HepG2 (cell line): ENCODE measurements around the gene CHKB. TPM values are rescaled to one million over a fixed set of nuclear protein-coding genes. Genes with fewer than 3 reads are reported as not detected.
A peak's percentile ranks its signal among the peaks of the same experiment; 100 is the strongest.

ENCODE experiments used
- BATF2 ChIP-seq: sonication (generic); formaldehyde crosslinking; IDR thresholded peaks from 2 replicates; pipeline ENCODE4 v1.8.0; 2022; ENCODE audit warnings: mild to moderate bottlenecking, missing genetic modification reagents, moderate library complexity
- EED ChIP-seq: sonication (generic); formaldehyde crosslinking; IDR thresholded peaks from 2 replicates; pipeline ENCODE4 v1.5.0; 2020; ENCODE audit warnings: mild to moderate bottlenecking, missing genetic modification reagents
- EZH2 ChIP-seq: conservative IDR thresholded peaks from 2 replicates; pipeline ENCODE4 v1.6.1; 2012; ENCODE audit warnings: mild to moderate bottlenecking, low read depth, low read length, moderate library complexity
- FIP1L1 ChIP-seq: fragments of 200-400 bp; formaldehyde crosslinking; IDR thresholded peaks from 2 replicates; pipeline ENCODE4 v1.6.1; 2018; ENCODE audit warnings: low read depth, mild to moderate bottlenecking, low read length, moderate library complexity, borderline replicate concordance; ENCODE audit not compliant: insufficient read depth
- HCFC1 ChIP-seq: fragments of 150-350 bp; IDR thresholded peaks from 2 replicates; pipeline ENCODE4 v1.6.1; 2014; ENCODE audit warnings: low read depth, low read length
- JUN ChIP-seq: sonication (generic); formaldehyde crosslinking; IDR thresholded peaks from 2 replicates; pipeline ENCODE4 v1.4.0; 2020; ENCODE audit warnings: mild to moderate bottlenecking, missing genetic modification reagents
- JUND ChIP-seq: sonication (generic); formaldehyde crosslinking; IDR thresholded peaks from 2 replicates; pipeline ENCODE4 v1.8.0; 2022; ENCODE audit warnings: mild to moderate bottlenecking, missing genetic modification reagents
- KMT2B ChIP-seq: IDR thresholded peaks from 2 replicates; pipeline ENCODE4 v1.6.1; 2016; ENCODE audit warnings: missing genetic modification reagents, missing compliant biosample characterization
- MIER3 ChIP-seq: IDR thresholded peaks from 2 replicates; pipeline ENCODE4 v1.6.1; 2016; ENCODE audit warnings: missing compliant biosample characterization, borderline replicate concordance
- NFE2L1 ChIP-seq: sonication (generic); formaldehyde crosslinking; IDR thresholded peaks from 2 replicates; pipeline ENCODE4 v1.4.0; 2020; ENCODE audit warnings: missing genetic modification reagents, mild to moderate bottlenecking, borderline replicate concordance
- NFYC ChIP-seq: IDR thresholded peaks from 2 replicates; pipeline ENCODE4 v1.6.1; 2016; ENCODE audit warnings: missing genetic modification reagents, missing compliant biosample characterization
- PRDM4 ChIP-seq: sonication (generic); formaldehyde crosslinking; IDR thresholded peaks from 2 replicates; pipeline ENCODE4 v1.9.0; 2021; ENCODE audit warnings: missing genetic modification reagents, borderline replicate concordance
- RNF2 ChIP-seq: fragments of 450-650 bp; conservative IDR thresholded peaks from 2 replicates; pipeline ENCODE4 v1.6.1; 2016; ENCODE audit warnings: low read depth
- SP5 ChIP-seq: IDR thresholded peaks from 2 replicates; pipeline ENCODE4 v1.6.1; 2016; ENCODE audit warnings: low read depth, borderline replicate concordance
- TARDBP ChIP-seq: sonication (generic); formaldehyde crosslinking; IDR thresholded peaks from 2 replicates; pipeline ENCODE4 v1.8.0; 2022; ENCODE audit warnings: mild to moderate bottlenecking, missing genetic modification reagents
- ZBTB39 ChIP-seq: sonication (generic); formaldehyde crosslinking; IDR thresholded peaks from 2 replicates; pipeline ENCODE4 v1.5.0; 2020; ENCODE audit warnings: missing genetic modification reagents
- ZFP36L1 ChIP-seq: sonication (generic); formaldehyde crosslinking; IDR thresholded peaks from 2 replicates; pipeline ENCODE4 v1.8.0; 2022; ENCODE audit warnings: mild to moderate bottlenecking, missing genetic modification reagents, moderate library complexity
- ZNF101 ChIP-seq: sonication (generic); formaldehyde crosslinking; IDR thresholded peaks from 2 replicates; pipeline ENCODE4 v1.4.0; 2020; ENCODE audit warnings: mild to moderate bottlenecking, low read depth, missing genetic modification reagents, borderline replicate concordance
- ZNF20 ChIP-seq: sonication (generic); formaldehyde crosslinking; IDR thresholded peaks from 2 replicates; pipeline ENCODE4 v1.4.0; 2020; ENCODE audit warnings: mild to moderate bottlenecking, moderate library complexity, missing genetic modification reagents
- ZNF205 ChIP-seq: IDR thresholded peaks from 2 replicates; pipeline ENCODE4 v1.6.1; 2018; ENCODE audit warnings: missing biosample characterization, missing genetic modification reagents
- ZNF350 ChIP-seq: sonication (generic); formaldehyde crosslinking; IDR thresholded peaks from 2 replicates; pipeline ENCODE4 v1.4.0; 2020; ENCODE audit warnings: mild to moderate bottlenecking, low read depth, missing genetic modification reagents, borderline replicate concordance
- ZNF589 ChIP-seq: sonication (generic); formaldehyde crosslinking; conservative IDR thresholded peaks from 2 replicates; pipeline ENCODE4 v1.8.0; 2022; ENCODE audit warnings: mild to moderate bottlenecking, moderate library complexity, missing genetic modification reagents
- polyA plus RNA-seq, 8 experiments: library from polyadenylated mRNA; depleted of rRNA in 3 of 8; stranded (reverse) in 7 of 8; unstranded in 1 of 8; fragments of >200 nt; fragmentation: Illumina TruSeq in 4 of 8; extraction: Trizol in 4 of 8; gene quantifications; 2 replicates each; pipeline versions ENCODE4 v1.2.1 to v1.2.3, GENCODE V29; 2011 to 2016; ENCODE audit warnings: low read depth in 4 of 8, missing spikeins in 1 of 8, mixed read lengths in 1 of 8; ENCODE audit not compliant: insufficient read depth in 1 of 8
- total RNA-seq, 5 experiments: library from RNA; depleted of rRNA; stranded (reverse); fragments of >200 nt; fragmentation: Illumina TruSeq; extraction: Trizol; gene quantifications; 2 replicates each; pipeline ENCODE4 v1.2.3, GENCODE V29; 2016; ENCODE audit warnings: low read depth in 1 of 5
- TF ChIP-seq, protein P1 (sequence below): sonication (generic); formaldehyde crosslinking; IDR thresholded peaks from 2 replicates; pipeline ENCODE4 v1.9.0; 2022; ENCODE audit warnings: low read depth, missing genetic modification reagents

CHKB gene
- total and polyA plus RNA-seq, 2 of the 13 experiments (the other 11 are each of a cell fraction or from before 2014, with no cell fraction given): 24.5 to 42.7 TPM

GRCh38 chr22:50562523-50563412, 19.9 kb downstream of the CHKB start, which contains the start of gene SYCE3 (continued):
- TF ChIP-seq FIP1L1: no peak
- TF ChIP-seq, protein P1, sequence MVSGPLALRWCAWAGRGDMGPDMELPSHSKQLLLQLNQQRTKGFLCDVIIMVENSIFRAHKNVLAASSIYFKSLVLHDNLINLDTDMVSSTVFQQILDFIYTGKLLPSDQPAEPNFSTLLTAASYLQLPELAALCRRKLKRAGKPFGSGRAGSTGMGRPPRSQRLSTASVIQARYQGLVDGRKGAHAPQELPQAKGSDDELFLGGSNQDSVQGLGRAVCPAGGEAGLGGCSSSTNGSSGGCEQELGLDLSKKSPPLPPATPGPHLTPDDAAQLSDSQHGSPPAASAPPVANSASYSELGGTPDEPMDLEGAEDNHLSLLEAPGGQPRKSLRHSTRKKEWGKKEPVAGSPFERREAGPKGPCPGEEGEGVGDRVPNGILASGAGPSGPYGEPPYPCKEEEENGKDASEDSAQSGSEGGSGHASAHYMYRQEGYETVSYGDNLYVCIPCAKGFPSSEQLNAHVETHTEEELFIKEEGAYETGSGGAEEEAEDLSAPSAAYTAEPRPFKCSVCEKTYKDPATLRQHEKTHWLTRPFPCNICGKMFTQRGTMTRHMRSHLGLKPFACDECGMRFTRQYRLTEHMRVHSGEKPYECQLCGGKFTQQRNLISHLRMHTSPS: no peak
- TF ChIP-seq ZFP36L1 (CRISPR knock-in tag): no peak
- no peak for TF ChIP-seq JUN
- no peak for TF ChIP-seq ZNF205
- peak; percentile 80 for TF ChIP-seq NFYC (CRISPR knock-in tag)
- no peak for TF ChIP-seq BATF2
- TF ChIP-seq PRDM4: no peak
- TF ChIP-seq TARDBP (CRISPR knock-in tag): peak; percentile 54; the same call in 1 of the 2 replicates
- no peak for TF ChIP-seq HCFC1
- TF ChIP-seq JUND (CRISPR knock-in tag): no peak
- TF ChIP-seq SP5 (CRISPR knock-in tag): peak; percentile 78
- no peak for TF ChIP-seq ZNF589 (CRISPR knock-in tag)
- TF ChIP-seq ZNF101 (CRISPR knock-in tag): no peak
- TF ChIP-seq ZBTB39 (CRISPR knock-in tag): no peak
- no peak for TF ChIP-seq RNF2
- no peak for TF ChIP-seq EZH2
- peak; percentile 45; the same call in 1 of the 2 replicates for TF ChIP-seq MIER3 (CRISPR knock-in tag)
- no peak for TF ChIP-seq EED (CRISPR knock-in tag)
- TF ChIP-seq ZNF350 (CRISPR knock-in tag): peak; percentile 43; the same call in 1 of the 2 replicates
- TF ChIP-seq ZNF20 (CRISPR knock-in tag): no peak
- 0 out of 2 replicates have a peak, but pooled peaks have one; percentile 38 for TF ChIP-seq KMT2B
- TF ChIP-seq NFE2L1 (CRISPR knock-in tag): no peak
